Keratinocyte (primary cell): ENCODE data around the gene TFF3.

Experiments used
- EZH2 ChIP-seq: IDR thresholded peaks from one replicate; pipeline ENCODE4 v1.6.1; 2012; ENCODE audit warnings: inconsistent platforms, mild to moderate bottlenecking, low read length, moderate library complexity
- TF ChIP-seq, protein P1 (sequence below), 3 experiments: IDR thresholded peaks in 1 of 3; conservative IDR thresholded peaks in 1 of 3; optimal IDR thresholded peaks in 1 of 3; 2 replicates in 2 of 3; 3 replicates in 1 of 3; pipeline versions ENCODE3 to v1.5.1; 2011; ENCODE audit warnings: low read length in 3 of 3, mild to moderate bottlenecking in 3 of 3, moderate library complexity in 2 of 3, control low read depth in 1 of 3, inconsistent platforms in 1 of 3; ENCODE audit not compliant: insufficient read depth in 2 of 3; ENCODE audit errors: extremely low read depth in 1 of 3

DNA sequence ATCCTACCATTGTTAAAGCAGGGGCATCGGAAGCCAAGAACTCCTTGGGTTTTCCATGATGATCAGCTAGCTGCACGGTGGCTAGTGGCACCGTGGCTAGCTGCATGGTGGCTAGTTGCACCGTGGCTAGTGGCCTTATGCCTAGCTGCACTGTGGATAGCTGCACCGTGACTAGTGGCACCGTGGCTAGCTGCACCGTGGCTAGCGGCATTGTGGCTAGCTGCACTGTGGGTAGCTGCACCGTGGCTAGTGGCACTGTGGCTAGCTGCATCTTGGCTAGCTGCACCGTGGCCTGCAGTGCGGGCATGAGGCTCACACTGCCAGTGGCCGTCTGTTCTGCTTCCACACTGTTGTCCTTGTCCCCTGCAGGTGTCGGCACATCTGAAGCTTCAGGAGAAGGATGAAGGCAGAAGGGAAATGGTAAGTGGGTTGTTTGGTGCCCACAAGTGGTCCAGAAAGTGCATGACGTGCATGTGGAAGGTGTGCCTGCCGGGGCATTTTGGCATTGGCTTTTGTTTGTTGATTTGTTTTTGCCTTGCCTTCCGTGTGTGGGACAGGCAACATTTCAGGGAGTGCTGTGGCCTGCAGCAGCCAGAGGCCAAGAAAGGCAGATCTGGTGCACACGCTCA, 38.6 kb downstream of the TFF3 start:
- no peak for TF ChIP-seq EZH2
- TF ChIP-seq, protein P1, sequence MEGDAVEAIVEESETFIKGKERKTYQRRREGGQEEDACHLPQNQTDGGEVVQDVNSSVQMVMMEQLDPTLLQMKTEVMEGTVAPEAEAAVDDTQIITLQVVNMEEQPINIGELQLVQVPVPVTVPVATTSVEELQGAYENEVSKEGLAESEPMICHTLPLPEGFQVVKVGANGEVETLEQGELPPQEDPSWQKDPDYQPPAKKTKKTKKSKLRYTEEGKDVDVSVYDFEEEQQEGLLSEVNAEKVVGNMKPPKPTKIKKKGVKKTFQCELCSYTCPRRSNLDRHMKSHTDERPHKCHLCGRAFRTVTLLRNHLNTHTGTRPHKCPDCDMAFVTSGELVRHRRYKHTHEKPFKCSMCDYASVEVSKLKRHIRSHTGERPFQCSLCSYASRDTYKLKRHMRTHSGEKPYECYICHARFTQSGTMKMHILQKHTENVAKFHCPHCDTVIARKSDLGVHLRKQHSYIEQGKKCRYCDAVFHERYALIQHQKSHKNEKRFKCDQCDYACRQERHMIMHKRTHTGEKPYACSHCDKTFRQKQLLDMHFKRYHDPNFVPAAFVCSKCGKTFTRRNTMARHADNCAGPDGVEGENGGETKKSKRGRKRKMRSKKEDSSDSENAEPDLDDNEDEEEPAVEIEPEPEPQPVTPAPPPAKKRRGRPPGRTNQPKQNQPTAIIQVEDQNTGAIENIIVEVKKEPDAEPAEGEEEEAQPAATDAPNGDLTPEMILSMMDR (optimal IDR thresholded peaks at IDR 0.05 in 1 of 3, IDR thresholded peaks at IDR 0.05 in 1 of 3, conservative IDR thresholded peaks at IDR 0.05 in 1 of 3; ENCODE audit: extremely low read depth in 1 of 3, insufficient read depth in 2 of 3, low read length in 3 of 3) = peak in 1 of 3 experiments; percentile 36
